ENCODE measurements around the gene TBX19.

GRCh38 chr1:168287237-168287664 lies 6.6 kb downstream of the TBX19 start:
- no peak for TF ChIP-seq CTCF (IDR thresholded peaks at IDR 0.05)
- no peak for TF ChIP-seq ZFX (IDR thresholded peaks at IDR 0.05; ENCODE audit: borderline replicate concordance)
